ENCODE measurements around the gene KLHL3.

DNA sequence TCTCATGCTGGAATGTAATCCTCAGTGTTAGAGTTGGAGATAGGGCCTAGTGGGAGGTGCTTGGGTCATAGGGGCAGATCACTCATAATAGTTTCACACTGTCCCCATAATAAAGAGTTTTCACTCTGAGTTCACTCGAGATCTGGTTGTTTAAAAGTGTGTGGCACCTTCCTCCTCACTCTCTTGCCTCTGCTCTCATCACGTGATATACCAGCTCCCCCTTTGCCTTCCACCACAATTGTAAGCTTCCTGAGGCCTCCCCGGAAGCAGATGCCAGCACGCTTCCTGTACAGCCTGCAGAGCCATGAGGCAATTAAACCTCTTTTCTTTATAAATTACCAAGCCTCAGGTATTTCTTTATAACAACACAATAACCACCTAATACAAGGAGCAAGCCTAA is 3.8 kb upstream of the KLHL3 start:
- TF ChIP-seq, protein P1, sequence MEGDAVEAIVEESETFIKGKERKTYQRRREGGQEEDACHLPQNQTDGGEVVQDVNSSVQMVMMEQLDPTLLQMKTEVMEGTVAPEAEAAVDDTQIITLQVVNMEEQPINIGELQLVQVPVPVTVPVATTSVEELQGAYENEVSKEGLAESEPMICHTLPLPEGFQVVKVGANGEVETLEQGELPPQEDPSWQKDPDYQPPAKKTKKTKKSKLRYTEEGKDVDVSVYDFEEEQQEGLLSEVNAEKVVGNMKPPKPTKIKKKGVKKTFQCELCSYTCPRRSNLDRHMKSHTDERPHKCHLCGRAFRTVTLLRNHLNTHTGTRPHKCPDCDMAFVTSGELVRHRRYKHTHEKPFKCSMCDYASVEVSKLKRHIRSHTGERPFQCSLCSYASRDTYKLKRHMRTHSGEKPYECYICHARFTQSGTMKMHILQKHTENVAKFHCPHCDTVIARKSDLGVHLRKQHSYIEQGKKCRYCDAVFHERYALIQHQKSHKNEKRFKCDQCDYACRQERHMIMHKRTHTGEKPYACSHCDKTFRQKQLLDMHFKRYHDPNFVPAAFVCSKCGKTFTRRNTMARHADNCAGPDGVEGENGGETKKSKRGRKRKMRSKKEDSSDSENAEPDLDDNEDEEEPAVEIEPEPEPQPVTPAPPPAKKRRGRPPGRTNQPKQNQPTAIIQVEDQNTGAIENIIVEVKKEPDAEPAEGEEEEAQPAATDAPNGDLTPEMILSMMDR (IDR thresholded peaks at IDR 0.05) = no peak
- TF ChIP-seq EP300 (IDR thresholded peaks at IDR 0.05) = no peak
